SH-SY5Y (cell line): Measurements from ENCODE around the gene GGT6.

ENCODE experiments used
- GATA2 ChIP-seq: IDR thresholded peaks from 2 replicates; pipeline ENCODE4 v1.6.1; 2011; ENCODE audit warnings: mild to moderate bottlenecking, low read depth, low read length
- GATA3 ChIP-seq: IDR thresholded peaks from 2 replicates; pipeline ENCODE4 v1.6.1; 2011; ENCODE audit warnings: low read depth, mild to moderate bottlenecking, low read length, moderate library complexity

DNA sequence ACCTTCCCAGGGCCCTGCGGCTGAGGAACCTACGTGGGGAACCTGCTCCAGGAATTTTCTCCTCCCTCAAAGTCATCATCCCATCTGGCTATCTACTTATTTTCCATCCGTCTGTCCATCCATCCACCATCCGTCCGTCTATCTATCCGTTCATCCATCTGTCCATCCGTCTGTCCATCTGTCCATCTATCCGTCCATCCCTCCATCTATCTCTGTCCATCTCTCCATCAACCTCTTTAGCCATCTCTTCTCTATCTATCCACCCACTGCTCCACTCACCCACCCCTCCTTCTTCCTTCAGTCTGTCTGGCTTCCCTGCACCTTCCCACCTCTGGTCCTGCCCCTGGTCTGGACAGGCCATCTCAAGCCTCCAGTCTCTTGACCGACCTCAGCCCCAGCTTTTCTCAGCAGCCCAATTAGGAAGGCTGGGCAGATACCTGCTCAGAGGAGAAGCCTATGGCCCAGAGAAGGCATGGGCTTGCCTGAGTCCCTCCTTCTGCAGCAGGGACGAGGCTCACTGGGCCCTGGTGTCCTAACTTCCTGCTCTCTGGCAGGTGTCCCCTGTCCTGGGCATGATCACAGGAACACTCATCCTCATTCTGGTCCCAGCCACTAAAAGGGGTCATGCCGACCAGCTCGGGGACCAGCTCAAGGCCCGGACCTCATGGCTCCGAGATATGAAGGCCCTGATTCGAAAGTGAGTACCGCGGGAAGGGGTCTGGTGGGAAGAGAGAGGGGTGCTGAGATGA is 28.2 kb downstream of the GGT6 start:
- TF ChIP-seq GATA2 = no peak
- no peak for TF ChIP-seq GATA3
